NCI-H82 (cell line): ENCODE measurements around the gene MBOAT7.
"Not testable (repeated sequence)": the region's sequence is repeated elsewhere in the genome, so short reads cannot be mapped to it uniquely, and the experiment has no call there.

Source experiments
- DNase-seq: peaks from one replicate; lab custom pipeline; 2025; lab: John Stamatoyannopoulos, UW

Gene MBOAT7

GRCh38 chr19:54209058-54209810 lies 19.9 kb upstream of the MBOAT7 start:
- peak; percentile 57 for DNase-seq

DNA sequence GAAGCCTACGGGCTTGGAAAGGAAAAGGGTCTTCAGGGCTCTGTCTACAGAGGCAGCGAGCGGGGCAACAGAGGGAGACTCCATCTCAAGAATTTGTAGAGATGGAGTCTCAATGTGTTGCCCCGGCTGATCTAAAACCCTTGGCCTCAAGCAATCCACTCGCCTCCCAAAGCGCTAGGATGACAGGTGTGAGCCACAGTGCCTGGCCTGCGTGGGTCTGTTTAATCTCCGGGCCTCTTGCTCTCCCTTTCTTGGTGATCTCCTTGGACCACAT lies 19.3 kb upstream of the MBOAT7 start:
- DNase-seq = peak; percentile 70

- DNase-seq = peak; percentile 70
Observed at GRCh38 chr19:54207983-54208783, 18.8 kb upstream of the MBOAT7 start.

- no peak for DNase-seq
Observed at GRCh38 chr19:54207676-54207982, 18.2 kb upstream of the MBOAT7 start.

- DNase-seq = not testable (repeated sequence)
Observed at GRCh38 chr19:54207193-54207592, 17.8 kb upstream of the MBOAT7 start.

GRCh38 chr19:54206831-54207177 lies 17.4 kb upstream of the MBOAT7 start:
- no peak for DNase-seq

DNA sequence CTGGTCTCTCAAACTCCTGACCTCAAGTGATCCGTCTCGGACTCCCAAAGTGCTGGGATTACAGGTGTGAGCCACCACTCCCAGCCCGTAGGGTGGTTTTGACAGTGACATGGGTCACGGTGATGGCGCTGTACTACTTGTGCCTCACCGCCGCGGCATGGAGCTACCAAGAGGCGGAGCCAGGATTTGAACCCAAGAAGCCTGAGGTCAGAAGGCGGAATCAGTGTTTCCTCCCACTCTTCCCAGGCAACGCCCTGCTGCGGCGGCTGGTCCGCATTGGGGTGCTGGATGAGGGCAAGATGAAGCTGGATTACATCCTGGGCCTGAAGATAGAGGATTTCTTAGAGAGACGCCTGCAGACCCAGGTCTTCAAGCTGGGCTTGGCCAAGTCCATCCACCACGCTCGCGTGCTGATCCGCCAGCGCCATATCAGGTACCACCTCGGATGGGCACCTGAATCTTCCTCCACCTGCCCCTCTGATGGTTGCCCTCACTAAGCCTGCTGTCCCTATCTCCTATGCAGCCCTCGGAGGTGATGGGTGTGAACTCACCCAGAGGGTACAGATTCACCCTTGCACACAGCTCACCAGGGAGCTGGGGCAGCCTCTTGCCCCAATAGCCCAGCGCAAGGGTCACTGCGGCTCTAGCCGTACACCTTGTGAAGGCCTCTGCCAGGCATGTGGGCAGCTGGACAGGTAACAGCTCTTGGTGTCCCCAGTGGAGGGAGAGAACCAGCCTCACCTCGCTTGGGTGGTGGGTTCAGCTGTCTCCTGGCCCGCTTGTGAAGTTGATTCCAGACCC lies 16.9 kb upstream of the MBOAT7 start:
- DNase-seq = no peak

DNA sequence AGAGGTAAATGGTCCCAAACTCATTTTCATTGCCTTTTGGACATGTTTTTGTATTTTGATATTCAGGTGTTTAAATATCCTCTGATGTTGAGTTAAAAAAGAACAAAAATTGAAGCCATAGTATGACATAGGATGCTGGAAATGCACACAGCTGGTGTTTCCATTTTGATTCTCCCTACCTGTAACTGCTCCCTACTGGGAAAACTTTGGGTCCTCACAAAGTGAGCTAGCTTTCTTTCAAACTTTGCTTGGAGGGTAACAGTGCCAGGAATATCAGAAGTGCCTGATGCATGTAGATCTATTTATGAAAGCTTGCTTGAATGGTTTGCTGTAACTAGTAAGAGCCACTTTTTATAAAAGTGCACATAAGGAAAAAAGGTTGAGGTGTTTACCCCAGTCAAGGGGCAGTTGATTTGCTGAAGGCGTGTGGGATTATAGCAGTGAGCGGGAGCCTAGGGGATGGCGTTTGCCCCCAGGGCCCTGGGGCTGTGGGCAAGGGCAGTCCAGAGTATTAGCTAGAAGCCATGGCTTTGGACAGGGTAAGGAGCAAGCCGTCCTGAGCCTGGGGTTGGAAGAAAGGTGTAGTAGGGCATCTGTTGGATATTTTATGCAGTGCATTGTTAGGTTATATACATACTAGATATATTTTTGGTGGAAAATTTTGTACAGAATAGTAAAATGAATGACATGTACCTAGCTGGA lies 15.5 kb upstream of the MBOAT7 start:
- DNase-seq = no peak

GRCh38 chr19:54203151-54203611 lies 13.8 kb upstream of the MBOAT7 start:
- peak; percentile 17 for DNase-seq

DNA sequence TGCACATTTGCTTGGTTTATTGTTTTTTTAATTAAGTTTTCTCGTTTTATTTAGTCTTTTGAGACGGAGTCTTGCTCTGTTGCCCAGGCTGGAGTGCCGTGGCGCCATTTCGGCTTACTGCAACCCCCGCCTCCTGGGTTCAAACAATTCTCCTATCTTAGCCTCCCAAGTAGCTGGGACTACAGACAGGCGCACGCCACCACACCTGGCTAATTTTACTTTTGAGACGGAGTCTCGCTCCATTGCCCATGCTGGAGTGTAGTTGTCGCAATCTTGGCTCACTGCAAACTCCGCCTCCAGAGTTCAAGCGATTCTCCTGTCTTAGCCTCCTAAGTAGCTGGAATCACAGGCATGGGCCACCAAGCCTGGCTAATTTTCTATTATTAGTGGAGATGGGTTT lies 12.6 kb upstream of the MBOAT7 start:
- DNase-seq = no peak

- no peak for DNase-seq
Observed at GRCh38 chr19:54201172-54201701, 11.9 kb upstream of the MBOAT7 start.

DNA sequence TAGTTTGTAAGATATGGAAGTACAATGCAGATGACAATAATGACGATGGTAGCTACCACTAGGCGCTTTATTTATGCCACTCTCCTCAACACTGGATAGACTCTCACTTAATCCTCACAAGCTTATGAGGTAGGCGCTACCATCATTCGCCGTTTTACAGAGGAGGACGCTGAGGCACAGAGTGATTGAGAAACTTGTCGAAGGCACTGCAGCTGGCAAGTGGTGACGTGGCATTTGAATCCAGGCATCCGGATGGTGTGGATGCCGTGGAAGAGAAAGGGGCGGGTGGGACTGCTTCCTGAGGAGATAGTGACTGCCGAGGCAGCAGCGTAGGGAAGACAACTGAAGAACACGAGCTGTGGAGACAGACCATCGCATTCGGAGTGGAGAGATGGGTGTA lies 10.0 kb upstream of the MBOAT7 start:
- peak; percentile 26 for DNase-seq

GRCh38 chr19:54197121-54197520 lies 7.7 kb upstream of the MBOAT7 start:
- no peak for DNase-seq

GRCh38 chr19:54196536-54196935 lies 7.2 kb upstream of the MBOAT7 start:
- no peak for DNase-seq

- DNase-seq = not testable (repeated sequence)
Observed at GRCh38 chr19:54194463-54194862, 5.1 kb upstream of the MBOAT7 start.

GRCh38 chr19:54193011-54193410 lies 3.6 kb upstream of the MBOAT7 start:
- DNase-seq = no peak

GRCh38 chr19:54191811-54192453 lies 2.6 kb upstream of the MBOAT7 start:
- DNase-seq = no peak

- peak; percentile 89 for DNase-seq
Observed at GRCh38 chr19:54191011-54191810, 1.8 kb upstream of the MBOAT7 start, which contains the start of gene TSEN34. TSEN34 (plus strand) TSS chr19:54191308; CDS start chr19:54191365, 57 bp downstream.

DNA sequence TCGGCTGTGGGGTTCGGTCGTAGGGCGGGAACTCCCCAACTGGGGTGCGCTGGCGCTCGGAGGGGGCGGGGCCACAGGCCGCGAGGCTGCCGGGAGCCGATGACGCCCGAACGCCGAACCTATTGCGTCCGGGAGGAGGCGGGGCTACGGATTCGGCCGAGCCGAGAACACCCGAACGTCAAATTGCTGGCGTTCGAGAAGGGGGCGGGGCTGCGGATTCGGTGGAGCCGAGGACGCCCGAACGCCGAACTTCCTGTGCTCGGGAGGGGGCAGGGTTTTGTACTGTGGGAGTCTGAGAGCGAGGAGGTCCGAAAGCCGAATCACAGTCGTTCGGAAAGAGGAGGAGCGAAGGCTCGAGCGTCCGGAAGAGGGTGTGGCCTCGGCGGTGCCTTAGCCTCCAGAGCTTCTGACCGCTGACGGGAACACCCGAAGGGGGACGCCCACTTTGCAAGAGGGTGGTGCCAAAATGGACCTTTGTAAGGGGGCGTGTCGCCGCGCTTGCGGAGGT lies 1.2 kb upstream of the MBOAT7 start:
- DNase-seq = peak; percentile 99

DNA sequence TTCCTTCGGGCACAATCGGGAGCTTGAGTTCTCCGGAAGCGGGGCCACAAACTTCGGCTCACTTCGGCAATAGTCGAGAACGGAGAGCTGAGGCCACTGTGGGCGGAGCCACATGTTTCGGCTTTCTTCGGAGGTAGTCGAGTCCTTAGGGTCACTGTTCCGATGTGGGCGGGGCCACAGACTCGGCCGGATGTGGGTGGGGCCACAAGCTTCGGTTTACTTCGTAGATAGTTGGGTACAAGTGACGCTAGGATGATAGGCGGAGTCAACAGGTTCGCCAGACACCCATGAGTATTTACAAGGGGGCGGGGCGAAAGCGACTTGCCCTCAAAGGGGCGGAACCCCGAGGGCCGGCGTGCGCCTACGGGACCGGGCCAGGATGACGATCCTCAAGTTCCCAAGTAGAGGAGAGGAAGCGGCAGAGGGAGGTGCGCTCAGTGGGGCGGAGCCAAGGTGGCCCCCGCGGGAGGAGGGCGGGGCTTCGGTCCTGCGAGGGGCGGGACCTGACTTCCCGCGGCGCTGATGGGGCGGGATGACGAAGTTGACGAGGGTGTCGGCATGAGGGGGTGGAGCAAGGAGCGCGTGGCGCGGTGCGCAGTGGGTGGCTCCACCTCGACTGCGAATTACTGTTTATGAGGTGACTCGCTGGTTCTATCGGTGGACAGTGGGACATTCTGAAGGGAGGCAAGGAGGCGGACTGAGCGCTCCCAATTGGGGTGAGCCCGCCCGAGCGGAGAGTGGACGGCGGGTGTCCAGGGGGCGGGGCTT lies 539 bp upstream of the MBOAT7 start:
- peak; percentile 100 for DNase-seq
